GM15510 (cell line): ENCODE measurements around the gene HOMER1.

Experiments
- POLR2A ChIP-seq: IDR thresholded peaks from 3 replicates; pipeline ENCODE4 v1.6.1; 2011; ENCODE audit warnings: borderline replicate concordance; ENCODE audit not compliant: insufficient read length; ENCODE audit errors: extremely low read depth

Gene HOMER1

GRCh38 chr5:79527431-79527830 is 13.5 kb upstream of the HOMER1 start:
- TF ChIP-seq POLR2A: no peak

GRCh38 chr5:79526928-79527327 is 13.0 kb upstream of the HOMER1 start:
- no peak for TF ChIP-seq POLR2A

- no peak for TF ChIP-seq POLR2A
These were observed 12.6 kb upstream of the HOMER1 start for GRCh38 chr5:79526493-79526892.

- TF ChIP-seq POLR2A: no peak
These were observed 7.2 kb upstream of the HOMER1 start for GRCh38 chr5:79521156-79521555.

GRCh38 chr5:79518718-79519117 is 4.8 kb upstream of the HOMER1 start:
- no peak for TF ChIP-seq POLR2A

GRCh38 chr5:79517601-79518000 is 3.7 kb upstream of the HOMER1 start:
- no peak for TF ChIP-seq POLR2A

GRCh38 chr5:79516986-79517385 is 3.1 kb upstream of the HOMER1 start:
- TF ChIP-seq POLR2A: no peak

GRCh38 chr5:79514391-79515105 is 614 bp upstream of the HOMER1 start:
- peak; percentile 64 for TF ChIP-seq POLR2A

- TF ChIP-seq POLR2A: no peak
These were observed 628 bp downstream of the HOMER1 start for GRCh38 chr5:79513308-79513703.

GRCh38 chr5:79512471-79513307 is 1.2 kb downstream of the HOMER1 start:
- no peak for TF ChIP-seq POLR2A

GRCh38 chr5:79512049-79512448 is 1.9 kb downstream of the HOMER1 start:
- no peak for TF ChIP-seq POLR2A

GRCh38 chr5:79510638-79511037 is 3.3 kb downstream of the HOMER1 start:
- TF ChIP-seq POLR2A: no peak

- TF ChIP-seq POLR2A: no peak
These were observed 4.6 kb downstream of the HOMER1 start for GRCh38 chr5:79509244-79509885.

- TF ChIP-seq POLR2A: no peak
These were observed 5.1 kb downstream of the HOMER1 start for GRCh38 chr5:79508794-79509193.

GRCh38 chr5:79508354-79508753 is 5.6 kb downstream of the HOMER1 start:
- TF ChIP-seq POLR2A: no peak
